KOPT-K1 (cell line): ENCODE results near the gene KIF6.
"Not testable (repeated sequence)": the region's sequence is repeated elsewhere in the genome, so short reads cannot be mapped to it uniquely, and the experiment has no call there.

Source experiments
- H3K27ac ChIP-seq: fragments of 200-600 bp; sonication (generic); 2 replicates; pipeline ENCODE4 v1.5.1; 2016; ENCODE audit warnings: antibody characterized with exemption, mild to moderate bottlenecking, low read depth, low read length; ENCODE audit not compliant: poor library complexity, severe bottlenecking
- H3K36me3 ChIP-seq: fragments of 200-600 bp; sonication (generic); 2 replicates; pipeline ENCODE4 v1.5.1; 2017; ENCODE audit warnings: antibody characterized with exemption, mild to moderate bottlenecking, low read length, moderate library complexity; ENCODE audit not compliant: insufficient read depth
- H3K9me3 ChIP-seq: fragments of 200-600 bp; sonication (generic); 2 replicates; pipeline ENCODE4 v1.5.1; 2017; ENCODE audit warnings: antibody characterized with exemption, low read length, mild to moderate bottlenecking; ENCODE audit not compliant: insufficient read depth, poor library complexity, severe bottlenecking

KIF6 gene

DNA sequence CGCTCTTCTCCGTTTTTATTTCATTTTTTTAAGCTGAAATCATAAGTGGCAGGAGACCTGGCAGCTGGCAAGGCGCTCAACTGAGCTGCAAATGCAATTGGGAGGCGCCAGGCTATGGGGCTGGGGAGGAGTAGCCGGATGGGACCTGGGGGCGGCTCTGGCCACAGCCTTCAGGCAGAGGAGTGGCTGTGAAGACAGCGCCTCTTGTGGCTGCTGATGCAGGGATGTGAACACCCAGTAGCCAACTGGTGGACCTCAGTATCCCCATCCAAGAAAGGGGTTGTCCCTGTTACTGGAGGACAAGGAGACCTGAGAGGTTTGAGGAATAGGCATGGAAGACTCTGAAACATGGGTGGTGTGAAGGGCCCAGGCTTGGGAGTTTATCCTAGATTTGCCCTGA, 423.6 kb downstream of the KIF6 start:
- H3K36me3 ChIP-seq: no peaks in the 10 kb centered on the region
- H3K9me3 ChIP-seq: no peaks in the 10 kb centered on the region
- no peak overlapping the region for H3K27ac ChIP-seq

DNA sequence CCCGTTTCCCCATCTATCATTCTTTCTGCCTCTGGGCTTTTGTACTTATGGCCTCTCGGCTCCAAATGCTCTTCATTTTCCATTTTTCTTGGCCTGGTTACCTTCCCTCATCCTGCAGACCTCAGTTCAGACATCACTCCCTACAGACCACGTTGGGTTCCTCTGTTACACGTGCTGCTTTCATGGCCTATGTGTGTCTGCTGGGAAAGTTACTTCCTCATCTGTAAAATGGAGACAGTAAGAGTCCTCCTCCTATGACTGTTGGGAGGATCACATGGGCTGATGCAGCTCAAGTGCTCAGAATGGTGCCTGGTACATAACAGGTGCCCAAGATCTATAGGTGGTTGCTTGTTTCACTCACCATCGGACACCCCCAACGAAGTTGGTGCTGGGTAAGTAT, 424.5 kb downstream of the KIF6 start:
- H3K27ac ChIP-seq: no peak overlapping the region
- no peaks in the 10 kb centered on the region for H3K36me3 ChIP-seq
- no peaks in the 10 kb centered on the region for H3K9me3 ChIP-seq

- Histone ChIP-seq H3K9me3 (no peaks in the 10 kb centered on the region), H3K27ac (no peak overlapping the region), H3K36me3 (no peaks in the 10 kb centered on the region)
Measured at GRCh38 chr6:39298061-39298460, 427.1 kb downstream of the KIF6 start.

DNA sequence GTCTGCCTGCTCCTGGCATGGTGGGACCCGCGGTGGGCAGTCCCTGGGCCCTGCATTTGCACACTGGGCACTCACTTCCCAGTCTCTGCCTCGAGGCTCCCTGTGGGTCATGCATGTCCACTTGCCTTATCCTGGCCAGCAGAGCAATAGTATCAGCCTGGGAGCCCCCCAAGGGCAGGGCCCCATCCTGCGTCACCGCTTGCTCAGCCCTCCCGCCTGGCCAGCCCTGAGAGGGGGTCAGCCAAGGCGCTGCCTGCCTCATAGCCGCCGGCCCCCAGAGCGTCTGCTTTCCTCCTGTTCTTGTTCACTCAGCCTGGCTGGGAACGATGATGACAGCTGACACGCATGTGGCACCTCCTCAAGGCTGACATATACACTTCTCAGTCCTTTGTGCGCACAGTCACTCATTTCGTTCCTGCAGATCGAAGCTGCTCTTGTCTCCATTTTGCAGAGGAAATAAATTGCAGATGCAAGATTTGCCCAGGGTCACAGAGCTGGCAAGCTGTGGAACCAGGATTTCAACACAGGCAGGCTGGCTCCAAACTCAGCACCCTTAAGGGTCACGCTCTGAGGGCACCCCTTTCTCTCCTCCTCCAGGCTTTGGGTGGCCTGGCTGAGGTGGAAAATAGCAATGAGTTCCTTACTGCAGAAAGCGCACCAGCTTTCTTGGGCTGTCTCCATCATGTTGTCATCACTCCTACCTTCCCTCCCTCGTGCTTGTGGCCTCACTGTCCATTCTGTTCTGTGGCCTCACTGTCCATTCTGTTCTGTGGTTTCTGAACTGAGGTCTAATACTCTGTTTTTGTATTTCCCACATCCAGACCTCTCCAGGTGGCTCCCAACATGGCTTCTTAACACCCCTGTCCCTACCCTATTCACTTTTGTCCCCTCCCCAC, 428.2 kb downstream of the KIF6 start:
- Histone ChIP-seq H3K27ac (no peak overlapping the region), H3K36me3 (no peaks in the 10 kb centered on the region), H3K9me3 (no peaks in the 10 kb centered on the region)

DNA sequence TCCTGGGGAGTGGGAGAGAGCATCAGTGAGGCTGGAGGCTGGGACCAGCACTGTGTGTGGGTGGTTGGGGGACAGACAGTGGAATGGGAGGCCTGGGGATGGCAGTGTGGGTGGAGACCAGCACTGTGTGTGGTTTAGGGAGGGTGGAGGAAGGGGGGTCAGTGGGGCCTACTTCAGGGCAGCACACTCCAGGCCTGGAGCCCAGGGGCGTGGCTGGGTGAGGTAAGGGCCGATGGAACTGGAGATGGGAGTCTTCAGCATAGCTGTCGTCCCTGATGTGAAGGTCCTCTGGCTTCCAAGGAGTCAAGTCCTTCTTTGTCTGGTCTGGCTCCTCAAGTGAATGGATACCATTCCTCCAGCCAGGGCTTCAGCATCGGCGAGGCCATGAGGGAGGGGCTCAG, 429.6 kb downstream of the KIF6 start:
- Histone ChIP-seq H3K9me3 (no peaks in the 10 kb centered on the region), H3K36me3 (no peaks in the 10 kb centered on the region), H3K27ac (no peak overlapping the region)

- Histone ChIP-seq H3K9me3 (no peaks in the 10 kb centered on the region), H3K27ac (no peak overlapping the region), H3K36me3 (no peaks in the 10 kb centered on the region)
Measured at GRCh38 chr6:39294899-39295298, 430.3 kb downstream of the KIF6 start.

- Histone ChIP-seq H3K27ac (no peak overlapping the region), H3K9me3 (no peaks in the 10 kb centered on the region), H3K36me3 (no peaks in the 10 kb centered on the region)
Measured at GRCh38 chr6:39294133-39294532, 431.1 kb downstream of the KIF6 start.

- H3K36me3 ChIP-seq: no peaks in the 10 kb centered on the region
- no peak overlapping the region for H3K27ac ChIP-seq
- no peaks in the 10 kb centered on the region for H3K9me3 ChIP-seq
Measured at GRCh38 chr6:39292637-39293036, 432.6 kb downstream of the KIF6 start.

- H3K9me3 ChIP-seq: no peaks in the 10 kb centered on the region
- no peaks in the 10 kb centered on the region for H3K36me3 ChIP-seq
- H3K27ac ChIP-seq: no peak overlapping the region
Measured at GRCh38 chr6:39289490-39289889, 435.7 kb downstream of the KIF6 start.

DNA sequence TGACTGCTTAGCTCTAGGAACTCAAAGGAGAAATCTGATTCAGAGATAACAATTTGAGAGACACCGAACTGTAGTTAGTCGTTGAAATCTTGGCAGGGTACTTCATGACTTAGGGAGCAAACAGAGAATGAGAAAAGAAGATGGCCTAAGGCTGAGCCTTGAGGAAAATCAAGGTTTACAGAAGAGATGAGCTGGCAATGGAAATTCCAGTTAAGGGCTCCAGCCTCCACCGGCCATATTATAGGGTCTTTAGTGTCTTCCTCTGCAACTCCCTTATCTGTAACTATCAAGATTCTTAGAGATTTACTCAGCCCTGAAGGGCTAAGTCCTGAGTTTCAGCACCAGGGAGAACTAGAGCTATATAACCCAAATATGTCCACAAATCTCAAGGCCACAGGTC, 437.6 kb downstream of the KIF6 start:
- H3K36me3 ChIP-seq: no peaks in the 10 kb centered on the region
- no peaks in the 10 kb centered on the region for H3K9me3 ChIP-seq
- no peak overlapping the region for H3K27ac ChIP-seq

GRCh38 chr6:39286596-39286995, 438.6 kb downstream of the KIF6 start:
- not testable (repeated sequence) for H3K36me3 ChIP-seq, H3K27ac ChIP-seq, H3K9me3 ChIP-seq

DNA sequence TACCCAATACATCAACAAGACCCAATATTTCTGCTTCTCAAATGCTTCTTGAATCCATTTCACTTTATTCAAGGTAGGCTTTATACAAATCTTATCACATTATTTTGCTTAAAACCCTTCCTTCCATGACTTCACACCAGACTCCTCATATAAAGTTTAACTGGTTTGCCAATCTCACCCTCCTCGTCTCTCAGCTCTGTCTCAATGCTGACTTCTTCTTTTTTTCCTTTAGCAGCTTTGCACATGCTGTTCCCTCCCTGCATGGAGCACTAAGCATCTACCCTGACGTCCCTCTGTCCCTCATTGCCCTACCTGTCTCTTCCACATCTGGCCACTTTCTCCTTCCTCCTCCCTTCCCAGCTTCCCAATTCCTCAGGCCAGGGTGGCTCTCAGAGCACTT, 442.4 kb downstream of the KIF6 start:
- H3K27ac ChIP-seq: no peak overlapping the region
- no peaks in the 10 kb centered on the region for H3K36me3 ChIP-seq
- H3K9me3 ChIP-seq: no peaks in the 10 kb centered on the region

DNA sequence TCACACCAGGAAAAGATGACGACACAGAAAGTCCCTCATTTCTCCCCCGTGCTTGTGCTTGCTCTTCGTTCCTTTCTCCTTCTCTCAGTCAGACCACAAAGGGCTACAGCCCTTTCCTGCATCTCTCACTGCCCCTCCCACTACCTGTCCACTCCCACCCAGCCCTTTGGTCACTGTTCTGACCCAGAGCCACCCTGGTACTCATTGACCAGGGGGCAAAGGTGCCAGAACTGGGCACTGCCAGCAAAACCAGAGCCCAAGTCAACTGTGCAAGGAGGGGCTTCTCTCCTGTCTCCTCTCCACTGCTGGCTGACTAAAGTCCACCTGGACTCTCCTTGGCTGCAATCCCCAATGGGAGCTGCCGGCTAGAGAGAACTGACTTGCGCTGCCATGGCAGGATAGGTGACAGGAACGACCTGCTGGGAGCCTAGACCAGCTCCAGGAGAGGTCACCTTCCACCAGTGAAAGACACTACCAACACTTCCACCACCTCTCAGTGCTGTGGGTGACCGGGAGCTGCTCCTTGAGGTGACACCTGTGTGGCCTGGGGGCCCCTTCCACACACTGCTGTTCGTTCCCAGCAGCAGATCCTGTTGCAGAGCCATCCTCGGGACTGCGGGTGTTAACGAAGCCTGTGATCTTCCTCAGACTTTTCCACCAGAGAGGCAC, 443.8 kb downstream of the KIF6 start:
- no peaks in the 10 kb centered on the region for H3K36me3 ChIP-seq
- H3K27ac ChIP-seq: no peak overlapping the region
- H3K9me3 ChIP-seq: no peaks in the 10 kb centered on the region

DNA sequence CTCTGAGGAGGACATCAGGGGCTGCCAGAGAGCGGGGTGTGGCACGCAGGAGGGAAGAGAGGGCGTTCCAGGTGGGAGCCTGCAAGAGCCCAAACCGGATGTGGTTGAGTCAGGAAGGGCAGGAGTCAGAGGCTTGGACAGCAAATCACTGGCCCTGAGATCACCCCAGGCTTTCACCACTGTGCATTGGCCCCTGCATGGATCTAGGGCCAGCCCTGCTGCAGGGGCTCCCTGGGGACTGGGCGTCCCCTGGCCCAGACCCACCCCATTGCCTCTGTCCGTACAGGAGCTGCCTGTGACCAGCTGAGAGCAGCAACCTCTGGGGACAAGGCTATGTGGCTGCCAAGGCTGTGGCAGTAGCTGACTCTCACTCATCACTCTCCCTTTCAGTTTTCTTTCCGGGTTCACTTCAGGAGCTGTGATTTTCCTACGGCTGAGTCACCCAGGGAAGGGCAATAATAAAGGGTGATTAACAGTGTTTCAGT, 444.9 kb downstream of the KIF6 start:
- Histone ChIP-seq H3K27ac (no peak overlapping the region), H3K9me3 (no peaks in the 10 kb centered on the region), H3K36me3 (no peaks in the 10 kb centered on the region)
